Measurements from ENCODE around the gene SRP68. TPM values are rescaled to one million over a fixed set of nuclear protein-coding genes. Genes with fewer than 3 reads are reported as not detected.

SRP68 gene
- total and polyA plus RNA-seq, 2 donors (not counting 1 experiment from before 2014, with no cell fraction given), result 29.6 to 82.3 TPM

- WGBS (ENCODE audit: insufficient coverage), result over 99% methylated on average over 9 of the region's 9 CpGs
- ATAC-seq (ENCODE audit: low read depth) (no peak), DNase-seq (no peak)
- no peak overlapping the region for H3K4me2 ChIP-seq (replicated peaks; ENCODE audit: low read depth, low read length, poor library complexity, severe bottlenecking)
- Mint-ChIP-seq H3K9me3 (ENCODE audit: insufficient read depth) (no peaks in the 10 kb centered on the region), H3K27me3 (no peaks in the 10 kb centered on the region), H3K4me1 (peaks cover 7% of the 10 kb centered on the region), H3K4me3 (no peak overlapping the region), H3K27ac (peak overlapping the region; percentile 37)
- no peaks in the 10 kb centered on the region for H3K27me3 ChIP-seq (replicated peaks in 1 of 4; ENCODE audit: control extremely low read depth in 1 of 4, control insufficient read depth in 3 of 4, insufficient read depth in 4 of 4, low read length in 3 of 4)
- peaks cover 0 to 12% of the 10 kb centered on the region in 2 donors for H3K4me1 ChIP-seq (ENCODE audit: control insufficient read depth in 2 of 2, insufficient read depth in 2 of 2, low read length in 2 of 2)
- H2AFZ ChIP-seq (ENCODE audit: insufficient read depth, low read depth, low read length, poor library complexity, severe bottlenecking), result no peak overlapping the region
- H3K27ac ChIP-seq (ENCODE audit: low read length in 2 of 2), result no peak overlapping the region
- H4K20me1 ChIP-seq (ENCODE audit: control insufficient read depth, insufficient read depth, low read length, poor library complexity, severe bottlenecking), result no peaks in the 10 kb centered on the region
- ChIA-PET POLR2A (interaction anchor here (0.7 to 2.3 kb wide), 3 partner anchors 9 to 201 kb away, joined by 6 to 10 read pairs (median 9); partner anchors contain the start of genes ACOX1 and TEN1), CTCF (interaction anchor here (1.2 to 2.5 kb wide), 4 partner anchors 9 to 23 kb away, joined by 3 to 8 read pairs (median 5); partner anchors contain the start of gene CDK3)
- H3K9ac ChIP-seq (ENCODE audit: low read length), result no peak overlapping the region
- intact Hi-C loops (cut with micrococcal nuclease), result no loop called here
- no peaks in the 10 kb centered on the region for H3K79me2 ChIP-seq (ENCODE audit: control insufficient read depth, insufficient read depth, low read length)
- no peak overlapping the region for H3K4me3 ChIP-seq (ENCODE audit: control extremely low read depth in 1 of 5, extremely low read depth in 1 of 5, insufficient read depth in 1 of 5, low read depth in 2 of 5, low read length in 4 of 5)
- H3K36me3 ChIP-seq (replicated peaks in 1 of 2; ENCODE audit: control extremely low read depth in 1 of 2, control insufficient read depth in 1 of 2, extremely low read depth in 1 of 2, insufficient read depth in 2 of 2, low read length in 1 of 2), result peaks cover 0 to 3% of the 10 kb centered on the region in 2 experiments
- TF ChIP-seq CTCF (IDR thresholded peaks at IDR 0.05) (no peak), EZH2 (IDR thresholded peaks at IDR 0.05; ENCODE audit: borderline replicate concordance, insufficient read depth, low read depth, low read length, poor library complexity, severe bottlenecking) (no peak)
- no peaks in the 10 kb centered on the region for H3K9me3 ChIP-seq (ENCODE audit: control extremely low read depth in 1 of 3, control insufficient read depth in 2 of 3, insufficient read depth in 1 of 3, low read length in 2 of 3)
Observed at GRCh38 chr17:75991396-75991795, 80.9 kb downstream of the SRP68 start.

Small RNAs within 50 kb of the gene (small RNA-seq; reads per million reads assigned to genes)
- gene MIR6868 (ENCODE audit: insufficient read length, low read depth, low replicate concordance), result not detected

Other genes starting within 250 kb of the SRP68 start
- gene UNC13D, start 228.1 kb downstream of the SRP68 start, total RNA-seq, result 107 and 114 TPM in 2 replicates
- gene UNC13D, start 228.1 kb downstream of the SRP68 start, polyA plus RNA-seq, result 78.2 and 101 TPM in 2 replicates
- gene WBP2, start 217.2 kb downstream of the SRP68 start, total RNA-seq, result 132 and 140 TPM in 2 replicates
- gene WBP2, start 217.2 kb downstream of the SRP68 start, polyA plus RNA-seq, result 82.0 and 88.6 TPM in 2 replicates
- gene TRIM47, start 193.9 kb downstream of the SRP68 start, total RNA-seq, result 5.3 and 6.4 TPM in 2 replicates
- 2.3 and 8.3 TPM in 2 replicates for gene TRIM47, start 193.9 kb downstream of the SRP68 start, polyA plus RNA-seq
- 39.2 and 40.7 TPM in 2 replicates for gene TRIM65, start 175.6 kb downstream of the SRP68 start, total RNA-seq
- gene TRIM65, start 175.6 kb downstream of the SRP68 start, polyA plus RNA-seq, result 16.8 and 18.0 TPM in 2 replicates
- gene MRPL38, start 167.6 kb downstream of the SRP68 start, total RNA-seq, result 127 and 139 TPM in 2 replicates
- 100 and 126 TPM in 2 replicates for gene MRPL38, start 167.6 kb downstream of the SRP68 start, polyA plus RNA-seq
- gene FBF1, start 131.5 kb downstream of the SRP68 start, total RNA-seq, result 27.0 and 31.5 TPM in 2 replicates
- gene FBF1, start 131.5 kb downstream of the SRP68 start, polyA plus RNA-seq, result 18.3 and 21.6 TPM in 2 replicates
- gene ACOX1, start 93.4 kb downstream of the SRP68 start, total RNA-seq, result 31.2 and 38.8 TPM in 2 replicates
- gene ACOX1, start 93.4 kb downstream of the SRP68 start, polyA plus RNA-seq, result 6.6 and 7.3 TPM in 2 replicates
- 19.8 and 25.5 TPM in 2 replicates for gene TEN1, start 93.3 kb downstream of the SRP68 start, total RNA-seq
- gene TEN1, start 93.3 kb downstream of the SRP68 start, polyA plus RNA-seq, result 25.2 and 34.5 TPM in 2 replicates
- 13.2 and 15.0 TPM in 2 replicates for gene CDK3, start 71.7 kb downstream of the SRP68 start, total RNA-seq
- gene CDK3, start 71.7 kb downstream of the SRP68 start, polyA plus RNA-seq, result 20.5 and 21.4 TPM in 2 replicates
- gene EVPL, start 45.2 kb downstream of the SRP68 start, total RNA-seq, result not detected in 2 replicates
- not detected in 2 replicates for gene EVPL, start 45.2 kb downstream of the SRP68 start, polyA plus RNA-seq
- 0.42 TPM in 1 of 2 replicates, not detected in the other for gene GALR2, start 2.3 kb upstream of the SRP68 start, total RNA-seq
- 1.2 and 2.0 TPM in 2 replicates for gene GALR2, start 2.3 kb upstream of the SRP68 start, polyA plus RNA-seq
- gene ZACN, start 6.7 kb upstream of the SRP68 start, total RNA-seq, result 0.37 and 0.53 TPM in 2 replicates
- gene ZACN, start 6.7 kb upstream of the SRP68 start, polyA plus RNA-seq, result 0.35 and 0.45 TPM in 2 replicates
- 191 and 194 TPM in 2 replicates for gene EXOC7, start 31.3 kb upstream of the SRP68 start, total RNA-seq
- gene EXOC7, start 31.3 kb upstream of the SRP68 start, polyA plus RNA-seq, result 96.1 and 105 TPM in 2 replicates
- gene FOXJ1, start 68.7 kb upstream of the SRP68 start, total RNA-seq, result 0.12 and 0.20 TPM in 2 replicates
- gene FOXJ1, start 68.7 kb upstream of the SRP68 start, polyA plus RNA-seq, result 0.53 and 1.0 TPM in 2 replicates
- 1.2 and 1.4 TPM in 2 replicates for gene RNF157, start 168.0 kb upstream of the SRP68 start, total RNA-seq
- gene RNF157, start 168.0 kb upstream of the SRP68 start, polyA plus RNA-seq, result 0.54 and 0.84 TPM in 2 replicates
- 78.9 and 84.8 TPM in 2 replicates for gene UBALD2, start 192.8 kb upstream of the SRP68 start, total RNA-seq
- gene UBALD2, start 192.8 kb upstream of the SRP68 start, polyA plus RNA-seq, result 155 and 252 TPM in 2 replicates
- 4.2 and 4.4 TPM in 2 replicates for gene QRICH2, start 235.8 kb upstream of the SRP68 start, total RNA-seq
- 3.1 and 4.5 TPM in 2 replicates for gene QRICH2, start 235.8 kb upstream of the SRP68 start, polyA plus RNA-seq